ENCODE results near the gene FLOT2. TPM values are rescaled to one million over a fixed set of nuclear protein-coding genes. Genes with fewer than 3 reads are reported as not detected.
A peak's percentile ranks its signal among the peaks of the same experiment; 100 is the strongest.
"Not testable (repeated sequence)": the region's sequence is repeated elsewhere in the genome, so short reads cannot be mapped to it uniquely, and the experiment has no call there.

Gene FLOT2
- polyA plus RNA-seq, 3 donors: 93.4 to 108 (median 95.7) TPM

- no peak for DNase-seq
Measured at GRCh38 chr17:28849281-28849680, 48.3 kb downstream of the FLOT2 start.

- not testable (repeated sequence) for DNase-seq
Measured at GRCh38 chr17:28848667-28849066, 48.9 kb downstream of the FLOT2 start.

GRCh38 chr17:28846699-28847098 is 50.8 kb downstream of the FLOT2 start:
- DNase-seq: not testable (repeated sequence)

GRCh38 chr17:28846231-28846630 is 51.3 kb downstream of the FLOT2 start:
- DNase-seq: no peak

GRCh38 chr17:28843816-28844148 is 53.8 kb downstream of the FLOT2 start:
- DNase-seq: no peak

GRCh38 chr17:28842282-28843012 is 55.1 kb downstream of the FLOT2 start, which contains the start of gene FAM222B:
Gene FAM222B (minus strand): TSS chr17:28842790. CDS start chr17:28766667, 76,123 bp downstream.
- DNase-seq: peak; percentile 88

GRCh38 chr17:28841901-28842281 is 55.6 kb downstream of the FLOT2 start:
- DNase-seq: no peak

- DNase-seq: no peak
Measured at GRCh38 chr17:28839221-28839620, 58.3 kb downstream of the FLOT2 start.

GRCh38 chr17:28836541-28836940 is 61.0 kb downstream of the FLOT2 start:
- not testable (repeated sequence) for DNase-seq

- DNase-seq: no peak
Measured at GRCh38 chr17:28834420-28834819, 63.1 kb downstream of the FLOT2 start.

Other genes with a start within 250 kb of the FLOT2 start
- gene SDF2, start 235.8 kb downstream of the FLOT2 start, polyA plus RNA-seq (ENCODE audit: insufficient read length in 3 of 3): 10 to 100 TPM; 76.3 to 87.5 (median 79.7) TPM
- 10 to 100 TPM; 68.0 to 81.6 (median 80.7) TPM for gene SUPT6H, start 235.5 kb downstream of the FLOT2 start, polyA plus RNA-seq (ENCODE audit: insufficient read length in 3 of 3)
- 10 to 100 TPM in 2 of 3 donors, 1 to 10 TPM in 1; 4.3 to 11.2 (median 10.3) TPM for gene PROCA1, start 185.8 kb downstream of the FLOT2 start, polyA plus RNA-seq (ENCODE audit: insufficient read length in 3 of 3)
- gene RAB34, start 179.9 kb downstream of the FLOT2 start, polyA plus RNA-seq (ENCODE audit: insufficient read length in 3 of 3): 100 to 1,000 TPM; 155 to 193 (median 178) TPM
- gene RPL23A, start 177.7 kb downstream of the FLOT2 start, polyA plus RNA-seq (ENCODE audit: insufficient read length in 3 of 3): 100 to 1,000 TPM; 804 to 896 (median 874) TPM
- gene TLCD1, start 171.5 kb downstream of the FLOT2 start, polyA plus RNA-seq (ENCODE audit: insufficient read length in 3 of 3): 10 to 100 TPM; 16.6 to 19.8 (median 18.5) TPM
- gene NEK8, start 168.9 kb downstream of the FLOT2 start, polyA plus RNA-seq (ENCODE audit: insufficient read length in 3 of 3): 10 to 100 TPM in 2 of 3 donors, 1 to 10 TPM in 1; 7.1 to 13.8 (median 12.4) TPM
- gene TRAF4, start 153.7 kb downstream of the FLOT2 start, polyA plus RNA-seq (ENCODE audit: insufficient read length in 3 of 3): 100 to 1,000 TPM; 133 to 163 (median 136) TPM
- 10 to 100 TPM; 21.8 to 23.6 (median 22.8) TPM for gene FAM222B, start 54.9 kb downstream of the FLOT2 start, polyA plus RNA-seq (ENCODE audit: insufficient read length in 3 of 3)
- 10 to 100 TPM; 69.8 to 74.2 (median 74.1) TPM for gene ERAL1, start 42.7 kb downstream of the FLOT2 start, polyA plus RNA-seq (ENCODE audit: insufficient read length in 3 of 3)
- gene DHRS13, start 5.3 kb upstream of the FLOT2 start, polyA plus RNA-seq (ENCODE audit: insufficient read length in 3 of 3): 10 to 100 TPM; 16.0 to 18.7 (median 17.5) TPM
- 10 to 100 TPM; 55.0 to 61.1 (median 58.0) TPM for gene PHF12, start 53.8 kb upstream of the FLOT2 start, polyA plus RNA-seq (ENCODE audit: insufficient read length in 3 of 3)
- gene SEZ6, start 108.3 kb upstream of the FLOT2 start, polyA plus RNA-seq (ENCODE audit: insufficient read length in 3 of 3): under 1 TPM; 0.22 to 0.49 (median 0.48) TPM
- 10 to 100 TPM in 2 of 3 donors, 1 to 10 TPM in 1; 8.9 to 11.9 (median 11.0) TPM for gene PIPOX, start 145.4 kb upstream of the FLOT2 start, polyA plus RNA-seq (ENCODE audit: insufficient read length in 3 of 3)

All from renal pelvis (tissue), 4 donors.